GM12878 (cell line): ENCODE measurements around the gene PREB. TPM values are rescaled to one million over a fixed set of nuclear protein-coding genes. Genes with fewer than 3 reads are reported as not detected.

ENCODE experiments used
- ATAC-seq: fragments of 200-7000 bp; cut with Tn5 transposase; 3 replicates; pipeline ENCODE4 v1.9.1; 2020; ENCODE audit warnings: mild to moderate bottlenecking, moderate library complexity
- BruUV-seq: library from RNA; stranded (reverse); fragments of 400-500 nt; replicated peaks from 2 replicates; lab custom pipeline; 2021; lab: Mats Ljungman, UMichigan
- CTCF ChIA-PET: fragments of 300-600 bp; sonication (Branson Sonifier 250); formaldehyde crosslinking; extraction: SDS; loops from one replicate; lab custom pipeline; 2021; ENCODE audit warnings: inconsistent platforms; lab: Yijun Ruan, JAX
- POLR2A ChIA-PET: fragments of 350-600 bp; formaldehyde crosslinking; extraction: SDS; loops from one replicate; lab custom pipeline; 2021; ENCODE audit warnings: inconsistent platforms; lab: Charles Lee
- RAD21 ChIA-PET: fragments of 300-600 bp; sonication (Branson Sonifier 250); formaldehyde crosslinking; loops from one replicate; lab custom pipeline; 2023; ENCODE audit warnings: antibody characterized with exemption; ENCODE audit not compliant: unreplicated experiment; lab: Charles Lee
- SMC1A ChIA-PET: fragments of 300-600 bp; sonication (Branson Sonifier 250); formaldehyde crosslinking; loops from one replicate; lab custom pipeline; 2023; ENCODE audit not compliant: unreplicated experiment, uncharacterized antibody; lab: Charles Lee
- DNase-seq: peaks from one replicate; pipeline ENCODE4 v3.0.0-alpha.2; 2011; ENCODE audit warnings: low read depth, low spot score
- FAIRE-seq: peaks from 3 replicates; lab custom pipeline; 2011; peaks lifted over from hg19 to GRCh38; lab: Jason Lieb, UNC
- H2AFZ ChIP-seq: 2 replicates; pipeline ENCODE4 v1.6.0; 2011; ENCODE audit warnings: low read depth, low read length, control low read depth; ENCODE audit not compliant: control insufficient read depth
- H3K27ac ChIP-seq: 2 replicates; pipeline ENCODE4 v1.5.1; 2011; ENCODE audit warnings: control low read depth; ENCODE audit not compliant: control insufficient read depth, insufficient read depth
- H3K27me3 ChIP-seq, 2 experiments: replicated peaks in 1 of 2; 2 replicates each; pipeline versions ENCODE4 v1.6.0 to v1.6.1; 2011; ENCODE audit warnings: low read length in 1 of 2; ENCODE audit not compliant: control insufficient read depth in 2 of 2, insufficient read depth in 2 of 2
- H3K36me3 ChIP-seq, 2 experiments: 2 replicates each; pipeline ENCODE4 v1.5.1; 2011; ENCODE audit warnings: low read length in 1 of 2; ENCODE audit not compliant: control insufficient read depth in 2 of 2, insufficient read depth in 2 of 2
- H3K4me1 ChIP-seq: 2 replicates; pipeline ENCODE4 v1.6.1; 2011; ENCODE audit warnings: mild to moderate bottlenecking, low read length, moderate library complexity, mixed read lengths; ENCODE audit not compliant: control insufficient read depth, insufficient read depth
- H3K4me2 ChIP-seq: 2 replicates; pipeline ENCODE4 v1.6.0; 2011; ENCODE audit warnings: control low read depth; ENCODE audit not compliant: control insufficient read depth, insufficient read depth
- H3K4me3 ChIP-seq: fragments of 200-600 bp; sonication (generic); 2 replicates; pipeline ENCODE4 v1.5.1; 2016
- H3K79me2 ChIP-seq: 2 replicates; pipeline ENCODE4 v1.6.0; 2011; ENCODE audit warnings: low read length; ENCODE audit not compliant: control insufficient read depth, insufficient read depth
- H3K9ac ChIP-seq: 2 replicates; pipeline ENCODE4 v1.8.0; 2011; ENCODE audit warnings: low read length, control low read depth, mixed read lengths; ENCODE audit not compliant: control insufficient read depth, insufficient read depth
- H3K9me3 ChIP-seq: replicated peaks from 3 replicates; pipeline ENCODE4 v1.5.1; 2011; ENCODE audit warnings: mild to moderate bottlenecking, low read length; ENCODE audit not compliant: control insufficient read depth, insufficient read depth
- H4K20me1 ChIP-seq: 2 replicates; pipeline ENCODE4 v1.6.0; 2011; ENCODE audit not compliant: control insufficient read depth, insufficient read depth
- BACH1 ChIP-seq: fragments of 450-650 bp; IDR thresholded peaks from 2 replicates; pipeline ENCODE4 v1.6.1; 2017; ENCODE audit warnings: mild to moderate bottlenecking, borderline replicate concordance
- BCL11A ChIP-seq: IDR thresholded peaks from 2 replicates; pipeline ENCODE4 v1.6.1; 2011; ENCODE audit warnings: low read depth, low read length
- CBX3 ChIP-seq: fragments of 200-600 bp; sonication (generic); IDR thresholded peaks from 2 replicates; pipeline ENCODE4 v1.6.1; 2016; ENCODE audit warnings: low read depth, borderline replicate concordance
- CREB1 ChIP-seq: IDR thresholded peaks from 2 replicates; pipeline ENCODE4 v1.6.1; 2012; ENCODE audit warnings: low read depth, mild to moderate bottlenecking, inconsistent platforms
- GATAD2B ChIP-seq: fragments of 450-650 bp; conservative IDR thresholded peaks from 2 replicates; pipeline ENCODE4 v1.6.1; 2017; ENCODE audit warnings: low read depth, mild to moderate bottlenecking, moderate library complexity
- HDAC2 ChIP-seq: fragments of 200-600 bp; sonication (generic); IDR thresholded peaks from 2 replicates; pipeline ENCODE4 v1.6.1; 2017
- IKZF2 ChIP-seq, 2 experiments: fragments of 450-650 bp; IDR thresholded peaks; 2 replicates each; pipeline ENCODE4 v1.6.1; 2017; ENCODE audit warnings: mild to moderate bottlenecking in 2 of 2, moderate library complexity in 2 of 2
- MTA3 ChIP-seq: IDR thresholded peaks from 2 replicates; pipeline ENCODE4 v1.6.1; 2012; ENCODE audit warnings: low read length, inconsistent platforms, borderline replicate concordance
- MYC ChIP-seq: IDR thresholded peaks from 2 replicates; pipeline ENCODE4 v1.6.1; 2011; ENCODE audit warnings: mild to moderate bottlenecking, low read length, moderate library complexity, inconsistent platforms; ENCODE audit not compliant: insufficient read depth, insufficient replicate concordance, insufficient read length, severe bottlenecking
- NFYA ChIP-seq: IDR thresholded peaks from 2 replicates; pipeline ENCODE4 v1.6.1; 2011; ENCODE audit warnings: low read depth, mild to moderate bottlenecking, low read length, improper control_type of control experiment, borderline replicate concordance
- POLR2AphosphoS5 ChIP-seq: IDR thresholded peaks from 2 replicates; pipeline ENCODE4 v1.6.1; 2011; ENCODE audit warnings: mild to moderate bottlenecking, low read length, inconsistent platforms
- RUNX3 ChIP-seq: IDR thresholded peaks from 2 replicates; pipeline ENCODE4 v1.6.1; 2012; ENCODE audit warnings: low read length, inconsistent platforms
- STAT1 ChIP-seq: fragments of 450-650 bp; conservative IDR thresholded peaks from 2 replicates; pipeline ENCODE4 v1.6.1; 2014; ENCODE audit warnings: antibody characterized with exemption, mild to moderate bottlenecking
- STAT3 ChIP-seq: IDR thresholded peaks from 2 replicates; pipeline ENCODE4 v1.6.1; 2011; ENCODE audit warnings: low read depth, low read length, improper control_type of control experiment
- SUZ12 ChIP-seq: fragments of 200-600 bp; sonication (generic); IDR thresholded peaks from one replicate; pipeline ENCODE4 v1.6.1; 2018; ENCODE audit warnings: antibody characterized with exemption, mild to moderate bottlenecking; ENCODE audit not compliant: unreplicated experiment
- WGBS: methylation state at CpG from one replicate; pipeline ENCODE4 v1.1.6; 2016; ENCODE audit warnings: low lambda C conversion rate; ENCODE audit not compliant: insufficient replicate concordance, insufficient coverage; ENCODE audit errors: missing lambda C conversion rate; 5-methylcytosine and 5-hydroxymethylcytosine counted together
- in situ Hi-C: fragments of 300-500 bp; cut with MboI; formaldehyde crosslinking; loops from 9 replicates; pipeline ENCODE4 v1.14.3; 2018; ENCODE audit warnings: mixed read lengths
- intact Hi-C: fragments of 100-400 bp; cut with micrococcal nuclease; formaldehyde crosslinking; loops from one replicate; pipeline ENCODE4 v1.14.2; 2022; ENCODE audit not compliant: unreplicated experiment
- polyA plus RNA-seq, 11 experiments: library from polyadenylated mRNA; depleted of rRNA in 4 of 11; unstranded in 6 of 11; stranded (reverse) in 5 of 11; fragments of >200 nt; fragmentation: Nextera tagmentation in 4 of 11; fragmentation: Illumina TruSeq in 1 of 11; extraction: Ambion mirVana in 4 of 11; extraction: Trizol in 1 of 11; gene quantifications; 1 replicate in 1 of 11; 2 replicates in 10 of 11; pipeline versions ENCODE4 v1.2.1 to v1.2.3, GENCODE V29; 2011 to 2016; ENCODE audit warnings: inconsistent platforms in 2 of 11, missing spikeins in 2 of 11, low read depth in 1 of 11
- total RNA-seq, 4 experiments: library from RNA; depleted of rRNA in 3 of 4; stranded (reverse); fragments of >200 nt in 3 of 4; fragmentation: Illumina TruSeq in 1 of 4; extraction: Trizol in 1 of 4; gene quantifications; 2 replicates each; pipeline versions ENCODE4 v1.2.1 to v1.2.3, GENCODE V29; 2013 to 2021
- TF ChIP-seq, protein P1 (sequence below): IDR thresholded peaks from 2 replicates; pipeline ENCODE4 v1.6.1; 2012; ENCODE audit warnings: low read depth, low read length, improper control_type of control experiment
- TF ChIP-seq, protein P2 (sequence below): fragments of 450-650 bp; IDR thresholded peaks from 2 replicates; pipeline ENCODE4 v1.6.1; 2017; ENCODE audit warnings: borderline replicate concordance
- TF ChIP-seq, protein P3 (sequence below): fragments of 450-650 bp; formaldehyde crosslinking; IDR thresholded peaks from 2 replicates; pipeline ENCODE4 v1.5.0; 2022; ENCODE audit warnings: mild to moderate bottlenecking, missing genetic modification characterization

Gene PREB
- total and polyA plus RNA-seq, 10 of the 15 experiments (the other 5 are each of a cell fraction or from before 2014, with no cell fraction given), result 26.3 to 101 (median 52.7) TPM

DNA sequence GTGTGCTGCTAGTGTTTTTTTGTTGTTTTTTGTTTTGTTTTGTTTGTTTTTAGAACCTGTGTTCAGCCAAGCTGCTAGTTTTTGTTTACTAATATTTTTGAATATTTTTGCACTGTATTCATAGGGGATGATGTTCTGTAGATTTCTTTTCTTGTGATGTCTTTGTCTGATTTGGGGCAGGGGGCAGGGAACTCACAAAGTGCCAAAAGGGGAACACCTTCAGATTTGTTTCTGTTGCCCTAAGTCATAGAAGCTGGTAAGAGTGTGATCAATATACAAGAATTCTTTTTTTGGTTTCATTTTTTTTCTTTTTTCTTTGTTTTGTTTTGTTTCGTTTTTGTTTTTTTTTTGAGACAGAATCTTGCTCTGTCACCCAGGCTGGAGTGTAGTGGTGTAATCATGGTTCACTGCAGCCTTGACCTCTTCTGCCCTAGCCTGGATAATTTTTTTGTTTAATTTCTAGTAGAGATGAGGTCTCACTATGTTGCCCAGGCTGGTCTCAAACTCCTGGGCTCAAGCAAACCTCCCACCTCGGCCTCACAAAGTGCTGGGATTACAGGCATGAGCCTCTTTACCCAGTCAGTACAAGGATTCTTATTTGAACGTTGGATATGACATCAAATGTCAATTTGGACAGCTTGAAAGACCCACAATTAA is 45.0 kb upstream of the PREB start (continued):
- TF ChIP-seq, protein P1, sequence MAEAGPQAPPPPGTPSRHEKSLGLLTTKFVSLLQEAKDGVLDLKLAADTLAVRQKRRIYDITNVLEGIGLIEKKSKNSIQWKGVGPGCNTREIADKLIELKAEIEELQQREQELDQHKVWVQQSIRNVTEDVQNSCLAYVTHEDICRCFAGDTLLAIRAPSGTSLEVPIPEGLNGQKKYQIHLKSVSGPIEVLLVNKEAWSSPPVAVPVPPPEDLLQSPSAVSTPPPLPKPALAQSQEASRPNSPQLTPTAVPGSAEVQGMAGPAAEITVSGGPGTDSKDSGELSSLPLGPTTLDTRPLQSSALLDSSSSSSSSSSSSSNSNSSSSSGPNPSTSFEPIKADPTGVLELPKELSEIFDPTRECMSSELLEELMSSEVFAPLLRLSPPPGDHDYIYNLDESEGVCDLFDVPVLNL, result no peak

DNA sequence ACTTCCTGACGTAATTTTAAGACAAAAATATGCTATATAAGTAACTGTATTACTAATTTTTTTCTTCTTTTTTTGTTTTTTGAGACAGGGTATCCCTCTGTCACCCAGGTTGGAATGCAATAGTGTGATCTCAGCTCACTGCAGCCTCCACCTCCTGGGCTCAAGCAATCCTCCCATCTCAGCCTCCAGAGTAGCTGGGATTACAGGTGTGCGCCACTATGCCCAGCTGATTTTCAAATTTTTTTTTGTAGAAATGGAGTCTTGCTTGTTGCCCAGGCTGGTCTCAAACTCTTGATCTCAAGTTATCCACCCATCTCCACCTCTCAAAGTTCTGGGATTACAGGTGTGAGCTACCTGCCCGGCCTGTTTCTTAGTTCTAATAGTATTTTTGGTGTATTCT is 44.0 kb upstream of the PREB start:
- no peak overlapping the region for H2AFZ ChIP-seq
- no peak overlapping the region for H3K27ac ChIP-seq
- no TSS peak for BruUV-seq
- WGBS, result 43% methylated on average over 3 of the region's 3 CpGs
- ChIA-PET RAD21 (no interaction called here), SMC1A (no interaction called here), CTCF (interaction anchor here (0.7 kb wide), 1 partner anchor 101 kb away, joined by 3 read pairs; no protein-coding TSS in a partner anchor), POLR2A (interaction anchor here (1.0 kb wide), 1 partner anchor 10 kb away, joined by 3 read pairs; no protein-coding TSS in a partner anchor)
- intact Hi-C loops (loop anchor here (10.0 kb wide), 1 partner anchor 106 kb away; the partner anchor contains the start of gene TRIM54), in situ Hi-C loops (no loop called here)
- TF ChIP-seq RUNX3 (no peak), POLR2AphosphoS5 (no peak), CBX3 (no peak), STAT1 (no peak), MTA3 (no peak), BCL11A (no peak), CREB1 (no peak), BACH1 (no peak), STAT3 (no peak), HDAC2 (no peak), GATAD2B (no peak), NFYA (no peak), SUZ12 (no peak), MYC (no peak), IKZF2 (IDR thresholded peaks at IDR 0.05) (no peak)
- TF ChIP-seq, protein P2, sequence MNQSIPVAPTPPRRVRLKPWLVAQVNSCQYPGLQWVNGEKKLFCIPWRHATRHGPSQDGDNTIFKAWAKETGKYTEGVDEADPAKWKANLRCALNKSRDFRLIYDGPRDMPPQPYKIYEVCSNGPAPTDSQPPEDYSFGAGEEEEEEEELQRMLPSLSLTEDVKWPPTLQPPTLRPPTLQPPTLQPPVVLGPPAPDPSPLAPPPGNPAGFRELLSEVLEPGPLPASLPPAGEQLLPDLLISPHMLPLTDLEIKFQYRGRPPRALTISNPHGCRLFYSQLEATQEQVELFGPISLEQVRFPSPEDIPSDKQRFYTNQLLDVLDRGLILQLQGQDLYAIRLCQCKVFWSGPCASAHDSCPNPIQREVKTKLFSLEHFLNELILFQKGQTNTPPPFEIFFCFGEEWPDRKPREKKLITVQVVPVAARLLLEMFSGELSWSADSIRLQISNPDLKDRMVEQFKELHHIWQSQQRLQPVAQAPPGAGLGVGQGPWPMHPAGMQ, result no peak
- TF ChIP-seq, protein P3, sequence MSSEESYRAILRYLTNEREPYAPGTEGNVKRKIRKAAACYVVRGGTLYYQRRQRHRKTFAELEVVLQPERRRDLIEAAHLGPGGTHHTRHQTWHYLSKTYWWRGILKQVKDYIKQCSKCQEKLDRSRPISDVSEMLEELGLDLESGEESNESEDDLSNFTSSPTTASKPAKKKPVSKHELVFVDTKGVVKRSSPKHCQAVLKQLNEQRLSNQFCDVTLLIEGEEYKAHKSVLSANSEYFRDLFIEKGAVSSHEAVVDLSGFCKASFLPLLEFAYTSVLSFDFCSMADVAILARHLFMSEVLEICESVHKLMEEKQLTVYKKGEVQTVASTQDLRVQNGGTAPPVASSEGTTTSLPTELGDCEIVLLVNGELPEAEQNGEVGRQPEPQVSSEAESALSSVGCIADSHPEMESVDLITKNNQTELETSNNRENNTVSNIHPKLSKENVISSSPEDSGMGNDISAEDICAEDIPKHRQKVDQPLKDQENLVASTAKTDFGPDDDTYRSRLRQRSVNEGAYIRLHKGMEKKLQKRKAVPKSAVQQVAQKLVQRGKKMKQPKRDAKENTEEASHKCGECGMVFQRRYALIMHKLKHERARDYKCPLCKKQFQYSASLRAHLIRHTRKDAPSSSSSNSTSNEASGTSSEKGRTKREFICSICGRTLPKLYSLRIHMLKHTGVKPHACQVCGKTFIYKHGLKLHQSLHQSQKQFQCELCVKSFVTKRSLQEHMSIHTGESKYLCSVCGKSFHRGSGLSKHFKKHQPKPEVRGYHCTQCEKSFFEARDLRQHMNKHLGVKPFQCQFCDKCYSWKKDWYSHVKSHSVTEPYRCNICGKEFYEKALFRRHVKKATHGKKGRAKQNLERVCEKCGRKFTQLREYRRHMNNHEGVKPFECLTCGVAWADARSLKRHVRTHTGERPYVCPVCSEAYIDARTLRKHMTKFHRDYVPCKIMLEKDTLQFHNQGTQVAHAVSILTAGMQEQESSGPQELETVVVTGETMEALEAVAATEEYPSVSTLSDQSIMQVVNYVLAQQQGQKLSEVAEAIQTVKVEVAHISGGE (CRISPR knock-in tag), result no peak
- ATAC-seq (no peak), DNase-seq (no peak), FAIRE-seq (no peak)
- H3K36me3 ChIP-seq, result no peaks in the 10 kb centered on the region
- peaks cover 6% of the 10 kb centered on the region; the same call in 1 of the 2 replicates for H3K4me1 ChIP-seq
- no peak overlapping the region for H3K4me2 ChIP-seq
- no peaks in the 10 kb centered on the region for H3K9me3 ChIP-seq
- no peaks in the 10 kb centered on the region; a peak in 1 of 4 replicates for H3K27me3 ChIP-seq
- no peaks in the 10 kb centered on the region for H4K20me1 ChIP-seq
- H3K9ac ChIP-seq, result no peak overlapping the region
- H3K79me2 ChIP-seq, result no peaks in the 10 kb centered on the region
- H3K4me3 ChIP-seq, result no peak overlapping the region
